ENCODE results near the gene RUNX2. TPM values are rescaled to one million over a fixed set of nuclear protein-coding genes. Genes with fewer than 3 reads are reported as not detected.

RUNX2 gene
- total and polyA plus RNA-seq, 8 donors, result 0.80 to 18.7 (median 2.7) TPM; not detected in 1

DNA sequence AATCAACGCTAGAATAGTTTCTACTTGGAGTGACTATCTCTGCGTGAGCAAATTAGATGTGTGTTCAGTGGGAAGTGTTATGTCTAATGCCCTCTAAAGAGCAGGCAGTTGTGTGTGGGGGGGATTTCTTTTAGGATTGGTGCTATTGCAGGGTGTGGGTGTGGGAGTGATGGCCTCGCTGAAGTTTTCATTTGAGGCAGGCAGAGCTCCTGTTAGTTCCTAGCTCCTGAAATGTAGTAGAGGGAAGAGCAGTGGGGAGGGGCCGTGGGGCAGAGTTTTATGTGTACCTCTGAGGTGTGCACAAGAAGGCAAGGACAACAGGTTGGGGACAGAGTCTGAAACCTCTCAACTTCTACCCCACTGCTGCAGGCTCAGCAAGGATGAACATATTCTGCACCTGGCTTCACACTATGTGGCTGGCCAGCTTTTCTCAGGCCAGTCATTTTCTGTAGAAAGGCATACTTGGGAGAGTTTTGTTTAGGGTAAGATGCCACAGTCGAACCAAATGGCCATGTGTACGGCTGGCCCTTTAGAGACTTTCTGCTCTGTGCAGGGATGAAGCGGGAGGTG is 278.8 kb downstream of the RUNX2 start:
- no peaks in the 10 kb centered on the region for H3K36me3 ChIP-seq
- intact Hi-C loops (cut with DNase I; ENCODE audit: low total_unique reads), result no loop called here
- peaks cover 0 to 17% (median 8%) of the 10 kb centered on the region in 4 donors for H3K4me1 ChIP-seq
- DNase-seq, result peak in 1 of 2 donors; percentile 36
- peaks cover 0 to 8% (median 0%) of the 10 kb centered on the region in 4 donors for H3K9me3 ChIP-seq
- peak overlapping the region in 4 of 5 donors; percentile 13 to 70 (median 45) for H3K27ac ChIP-seq
- no peak for TF ChIP-seq POLR2A (IDR thresholded peaks at IDR 0.05)
- no peak for TF ChIP-seq EP300 (IDR thresholded peaks at IDR 0.05)
- TF ChIP-seq POLR2AphosphoS5 (IDR thresholded peaks at IDR 0.05), result no peak
- TF ChIP-seq, protein P1, sequence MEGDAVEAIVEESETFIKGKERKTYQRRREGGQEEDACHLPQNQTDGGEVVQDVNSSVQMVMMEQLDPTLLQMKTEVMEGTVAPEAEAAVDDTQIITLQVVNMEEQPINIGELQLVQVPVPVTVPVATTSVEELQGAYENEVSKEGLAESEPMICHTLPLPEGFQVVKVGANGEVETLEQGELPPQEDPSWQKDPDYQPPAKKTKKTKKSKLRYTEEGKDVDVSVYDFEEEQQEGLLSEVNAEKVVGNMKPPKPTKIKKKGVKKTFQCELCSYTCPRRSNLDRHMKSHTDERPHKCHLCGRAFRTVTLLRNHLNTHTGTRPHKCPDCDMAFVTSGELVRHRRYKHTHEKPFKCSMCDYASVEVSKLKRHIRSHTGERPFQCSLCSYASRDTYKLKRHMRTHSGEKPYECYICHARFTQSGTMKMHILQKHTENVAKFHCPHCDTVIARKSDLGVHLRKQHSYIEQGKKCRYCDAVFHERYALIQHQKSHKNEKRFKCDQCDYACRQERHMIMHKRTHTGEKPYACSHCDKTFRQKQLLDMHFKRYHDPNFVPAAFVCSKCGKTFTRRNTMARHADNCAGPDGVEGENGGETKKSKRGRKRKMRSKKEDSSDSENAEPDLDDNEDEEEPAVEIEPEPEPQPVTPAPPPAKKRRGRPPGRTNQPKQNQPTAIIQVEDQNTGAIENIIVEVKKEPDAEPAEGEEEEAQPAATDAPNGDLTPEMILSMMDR (IDR thresholded peaks at IDR 0.05), result no peak
- 49 to 72% (median 68%) methylated on average over 7 of the region's 7 CpGs for WGBS, 5 donors
- no peaks in the 10 kb centered on the region for H3K27me3 ChIP-seq
- H3K4me3 ChIP-seq, result no peak overlapping the region

DNA sequence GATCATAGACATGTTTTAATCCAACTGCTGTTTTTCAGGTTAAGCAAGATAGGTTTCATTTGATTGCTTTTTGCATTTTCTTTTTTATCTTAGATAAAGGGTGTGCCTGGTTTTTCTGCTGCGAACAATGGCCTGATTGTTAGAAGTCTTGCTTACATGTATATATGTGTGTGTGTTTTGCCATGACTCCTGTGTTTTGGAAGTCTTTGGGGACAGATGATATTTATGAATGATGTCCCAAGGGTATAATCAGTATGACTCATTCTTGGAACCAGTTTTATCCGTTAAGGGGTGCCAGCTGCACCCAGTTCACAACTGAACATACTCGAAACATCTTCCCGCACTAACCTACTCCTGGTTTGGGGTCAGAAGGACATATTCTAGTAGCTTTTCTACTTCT is 279.7 kb downstream of the RUNX2 start:
- DNase-seq, result peak in 1 of 2 donors; percentile 84
- Histone ChIP-seq H3K4me1 (peaks cover 0 to 17% (median 8%) of the 10 kb centered on the region in 4 donors), H3K36me3 (no peaks in the 10 kb centered on the region), H3K9me3 (peaks cover 0 to 8% (median 0%) of the 10 kb centered on the region in 4 donors), H3K27me3 (no peaks in the 10 kb centered on the region), H3K4me3 (no peak overlapping the region), H3K27ac (peak overlapping the region; percentile 18 to 70 (median 59))
- WGBS, 5 donors, result 16 to 52% (median 40%) methylated on average over 4 of the region's 4 CpGs
- TF ChIP-seq POLR2AphosphoS5 (IDR thresholded peaks at IDR 0.05), result peak in 2 of 3 donors; percentile 23 to 49
- no peak for TF ChIP-seq POLR2A (IDR thresholded peaks at IDR 0.05)
- intact Hi-C loops (cut with DNase I; ENCODE audit: low total_unique reads), result no loop called here

DNA sequence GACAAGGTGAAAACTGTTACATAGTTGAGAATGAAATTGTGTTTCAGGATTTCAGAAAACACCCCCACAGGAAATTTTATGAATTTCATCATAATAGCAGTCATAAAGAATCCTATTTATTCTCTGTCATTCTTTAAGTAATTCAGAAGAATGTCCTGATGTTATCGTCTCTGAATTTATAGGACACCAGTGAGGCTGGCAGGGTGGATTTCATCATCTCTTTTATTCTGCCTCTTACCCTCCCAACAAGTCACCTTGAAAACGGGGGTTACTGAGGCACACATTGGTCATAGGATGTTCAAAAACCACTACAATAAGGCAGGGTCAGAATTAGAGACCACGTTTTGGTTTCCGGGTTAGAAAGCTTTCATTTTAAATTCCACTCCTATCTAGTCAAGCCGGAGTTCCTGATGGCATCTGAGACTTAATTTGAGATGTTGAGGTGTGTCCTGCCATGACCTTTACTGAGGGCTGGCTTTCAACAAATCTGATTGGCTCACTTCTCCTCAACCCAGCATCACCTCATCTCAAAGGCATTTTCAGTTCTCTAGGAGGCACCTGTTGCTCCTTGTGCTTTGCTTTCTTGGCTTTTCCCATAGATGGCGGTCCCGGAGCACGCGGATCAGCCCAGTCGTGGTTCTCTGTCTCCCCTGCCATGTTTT is 280.3 kb downstream of the RUNX2 start:
- Histone ChIP-seq H3K4me1 (peaks cover 0 to 17% (median 8%) of the 10 kb centered on the region in 4 donors), H3K4me3 (no peak overlapping the region), H3K27ac (peak overlapping the region in 4 of 5 donors; percentile 18 to 70 (median 46)), H3K36me3 (no peaks in the 10 kb centered on the region), H3K27me3 (no peaks in the 10 kb centered on the region), H3K9me3 (peaks cover 0 to 8% (median 0%) of the 10 kb centered on the region in 4 donors)
- TF ChIP-seq, protein P1 (IDR thresholded peaks at IDR 0.05), result peak in 1 of 7 experiments; percentile 6
- TF ChIP-seq POLR2AphosphoS5 (IDR thresholded peaks at IDR 0.05), result no peak
- no peak for TF ChIP-seq EP300 (IDR thresholded peaks at IDR 0.05)
- intact Hi-C loops (cut with DNase I; ENCODE audit: low total_unique reads), result no loop called here
- 61 to 71% (median 67%) methylated on average over 10 of the region's 10 CpGs for WGBS, 5 donors
- DNase-seq, result no peak

DNA sequence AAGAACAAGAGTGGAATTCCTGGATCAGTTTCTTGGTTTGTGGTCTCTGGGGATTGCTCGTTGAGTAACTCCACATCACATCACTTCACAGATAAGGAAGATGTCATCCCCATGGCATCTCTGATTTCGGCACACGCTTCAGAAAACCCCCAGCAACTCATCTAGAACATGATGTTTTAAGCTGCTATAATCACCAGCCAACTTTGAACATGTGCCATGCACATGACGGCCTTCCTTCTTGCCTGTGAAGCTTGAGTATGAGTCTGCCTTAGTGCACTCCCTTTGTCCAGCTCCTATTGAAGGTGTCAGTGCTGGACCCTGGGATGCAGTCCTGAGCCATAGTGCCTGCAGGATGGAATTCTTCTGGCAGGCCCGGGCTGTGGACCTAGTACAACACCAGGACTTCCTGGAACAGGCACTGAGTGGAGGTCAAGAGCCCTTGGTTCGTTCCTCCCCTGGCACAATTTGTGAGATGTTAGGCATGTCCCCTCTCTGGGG is 281.1 kb downstream of the RUNX2 start:
- intact Hi-C loops (cut with DNase I; ENCODE audit: low total_unique reads), result no loop called here
- Histone ChIP-seq H3K27ac (peak overlapping the region in 2 of 5 donors; percentile 43 to 70), H3K4me1 (peaks cover 0 to 17% (median 8%) of the 10 kb centered on the region in 4 donors), H3K9me3 (peaks cover 0 to under 1% (median 0%) of the 10 kb centered on the region in 4 donors), H3K27me3 (no peaks in the 10 kb centered on the region), H3K36me3 (no peaks in the 10 kb centered on the region), H3K4me3 (no peak overlapping the region)
- WGBS, 5 donors, result 82 to 88% (median 88%) methylated on average over 6 of the region's 6 CpGs
- TF ChIP-seq, protein P1 (IDR thresholded peaks at IDR 0.05), result no peak
- TF ChIP-seq EP300 (IDR thresholded peaks at IDR 0.05) (no peak), POLR2AphosphoS5 (IDR thresholded peaks at IDR 0.05) (no peak), POLR2A (IDR thresholded peaks at IDR 0.05) (no peak)
- DNase-seq, result no peak

Measured in stomach (tissue), 9 donors.